ENCODE data around the gene SLC10A7.

SLC10A7 gene

DNA sequence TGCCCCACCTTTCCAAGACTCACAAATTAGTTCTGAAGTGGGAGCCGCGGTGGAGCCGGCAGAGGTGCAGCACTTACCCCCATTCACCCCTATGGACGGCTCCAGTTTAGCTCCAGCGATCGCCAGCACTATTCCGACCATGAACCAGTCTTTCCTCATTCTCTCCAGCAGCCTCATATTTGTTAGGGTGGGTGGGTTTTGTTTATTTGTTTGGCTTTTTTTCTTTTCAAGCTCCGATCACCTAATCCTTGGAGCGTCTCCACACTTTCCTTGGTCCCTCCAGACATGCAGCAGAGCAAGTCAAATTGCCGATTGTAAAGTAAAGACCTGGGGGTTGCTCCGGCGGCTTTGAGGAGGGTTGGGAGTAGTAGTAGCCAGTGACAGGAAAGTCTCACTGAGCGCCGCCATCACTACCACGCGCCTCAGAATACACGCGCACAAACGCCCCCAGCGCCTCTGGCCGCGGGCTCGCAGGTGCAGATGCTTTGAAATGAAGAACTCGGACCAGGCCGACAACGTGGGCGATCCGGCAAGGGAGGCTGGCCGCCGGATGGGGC, at the start of gene SLC10A7:
Gene SLC10A7, minus strand, starts transcription at position 400 of the 557 bp plus-strand sequence. Its CDS starts 223 bp downstream, at position 177.
- DNase-seq = peak; percentile 13

- DNase-seq = no peak
Observed at GRCh38 chr4:146567396-146567795, 45.7 kb upstream of the SLC10A7 start.

- DNase-seq = no peak
Observed at GRCh38 chr4:146564492-146564891, 42.8 kb upstream of the SLC10A7 start.

DNA sequence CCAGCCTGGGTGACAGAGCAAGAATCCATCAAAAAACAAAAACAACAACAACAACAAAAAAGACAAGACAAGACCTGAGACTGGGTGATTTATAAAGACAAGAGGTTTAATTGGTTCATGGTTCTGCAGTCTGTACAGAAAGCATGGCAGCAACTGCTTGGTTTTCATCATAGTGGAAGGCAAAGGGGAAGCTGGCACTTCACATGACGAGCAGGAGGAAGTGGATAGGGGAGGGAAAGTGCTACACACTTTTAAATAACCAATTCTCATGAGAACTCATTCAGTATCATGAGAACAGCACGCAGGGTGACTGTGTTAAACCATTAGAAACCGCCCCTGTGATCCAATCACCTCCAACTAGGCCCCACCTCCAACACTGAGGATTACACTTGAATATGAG, 28.4 kb upstream of the SLC10A7 start:
- DNase-seq = no peak

GRCh38 chr4:146548443-146548842, 26.7 kb upstream of the SLC10A7 start:
- DNase-seq = no peak

GRCh38 chr4:146545102-146545501, 23.4 kb upstream of the SLC10A7 start:
- no peak for DNase-seq

GRCh38 chr4:146534178-146534577, 12.4 kb upstream of the SLC10A7 start:
- no peak for DNase-seq

DNA sequence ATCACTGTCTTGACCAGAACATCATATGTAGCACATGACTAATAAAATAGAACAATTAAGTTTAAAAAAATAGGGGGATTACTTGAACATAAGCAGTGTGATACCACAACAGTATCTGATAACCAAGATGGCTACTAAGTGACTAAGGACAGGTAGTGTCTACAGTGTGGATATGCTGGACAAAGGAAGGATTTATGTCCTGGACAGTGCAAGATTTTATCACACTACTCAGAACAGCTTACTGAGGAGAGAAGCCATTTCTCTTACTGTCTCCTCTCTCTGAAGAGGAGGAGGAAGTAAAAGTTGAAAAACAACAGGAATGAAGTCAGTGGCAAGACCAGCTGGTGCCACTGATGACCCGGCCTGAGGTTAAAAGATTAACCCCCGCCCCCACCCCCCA, 4.0 kb upstream of the SLC10A7 start:
- DNase-seq = no peak

DNA sequence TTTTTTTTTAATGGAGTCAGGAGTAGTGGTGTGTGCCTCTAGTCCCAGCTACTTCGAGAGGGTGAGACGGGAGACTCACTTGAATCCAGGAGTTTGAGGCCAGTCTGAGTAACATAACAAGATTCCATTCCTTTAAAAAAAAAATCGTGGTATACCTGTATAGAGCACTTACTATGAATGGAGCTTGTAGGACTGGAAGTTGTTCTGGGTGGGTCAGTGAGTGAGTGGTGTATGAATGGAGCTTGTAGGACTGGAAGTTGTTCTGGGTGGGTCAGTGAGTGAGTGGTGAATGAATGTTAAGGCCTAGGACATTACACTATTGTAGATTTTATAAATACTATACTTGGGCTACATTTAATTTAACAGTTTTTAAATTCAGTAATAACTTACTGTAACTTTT, 2.9 kb upstream of the SLC10A7 start:
- no peak for DNase-seq

- no peak for DNase-seq
Observed at GRCh38 chr4:146522869-146523205, 1.1 kb upstream of the SLC10A7 start.

- peak; percentile 15 for DNase-seq
Observed at GRCh38 chr4:146522098-146522868, 543 bp upstream of the SLC10A7 start.

GRCh38 chr4:146520896-146521540, 722 bp downstream of the SLC10A7 start:
- no peak for DNase-seq

DNA sequence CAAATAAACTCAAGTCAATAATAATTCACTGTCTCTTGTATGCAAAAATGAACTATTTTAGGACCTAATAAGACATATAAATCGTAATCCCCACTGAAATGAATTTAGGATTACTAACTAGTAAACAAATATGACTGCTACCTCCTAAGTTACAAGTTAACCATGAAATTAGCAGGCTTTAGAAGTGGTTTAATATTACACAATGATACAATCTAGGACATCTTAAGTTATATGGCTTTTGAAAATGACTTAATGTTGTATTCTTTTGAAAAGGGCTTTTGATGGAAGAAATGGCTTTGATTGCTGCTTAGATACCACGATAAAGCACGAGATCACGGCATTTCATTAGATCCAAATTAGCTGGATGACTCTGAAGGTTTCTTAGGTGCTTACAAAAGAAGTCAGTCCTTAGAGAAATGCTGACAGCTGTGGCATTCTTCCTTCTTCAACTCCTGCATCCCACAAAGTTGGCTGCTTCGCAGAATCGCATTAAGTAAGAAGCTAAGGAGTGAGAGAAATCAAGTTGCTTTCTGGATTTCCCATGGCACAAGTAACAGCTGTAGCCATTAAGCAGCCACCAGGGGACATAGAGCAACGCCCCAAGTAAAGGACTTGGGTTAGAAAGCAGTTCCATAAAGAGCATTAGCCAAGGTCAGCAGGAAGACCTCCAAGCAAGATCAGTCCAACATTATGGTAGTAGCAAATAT, 6.9 kb downstream of the SLC10A7 start:
- DNase-seq = no peak

DNA sequence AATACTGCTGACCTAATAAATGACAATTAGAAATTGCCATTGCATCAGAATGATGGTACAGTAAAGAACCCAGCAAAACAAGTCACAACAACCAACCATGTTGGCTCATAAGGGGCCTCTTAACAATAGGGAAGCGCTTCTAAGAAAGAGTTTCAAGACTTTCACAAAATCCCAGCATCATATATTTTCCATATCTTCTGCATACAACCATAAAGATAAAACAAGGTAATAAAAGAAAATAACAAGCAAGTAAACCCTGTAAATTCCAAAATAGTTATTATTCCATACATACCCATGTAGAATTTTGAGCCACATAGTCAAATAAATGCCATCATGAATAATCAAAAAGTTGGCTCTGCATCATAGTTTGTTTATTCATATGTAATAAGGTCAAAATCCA, 8.2 kb downstream of the SLC10A7 start:
- DNase-seq = no peak

- DNase-seq = no peak
Observed at GRCh38 chr4:146511381-146511780, 10.4 kb downstream of the SLC10A7 start.

DNA sequence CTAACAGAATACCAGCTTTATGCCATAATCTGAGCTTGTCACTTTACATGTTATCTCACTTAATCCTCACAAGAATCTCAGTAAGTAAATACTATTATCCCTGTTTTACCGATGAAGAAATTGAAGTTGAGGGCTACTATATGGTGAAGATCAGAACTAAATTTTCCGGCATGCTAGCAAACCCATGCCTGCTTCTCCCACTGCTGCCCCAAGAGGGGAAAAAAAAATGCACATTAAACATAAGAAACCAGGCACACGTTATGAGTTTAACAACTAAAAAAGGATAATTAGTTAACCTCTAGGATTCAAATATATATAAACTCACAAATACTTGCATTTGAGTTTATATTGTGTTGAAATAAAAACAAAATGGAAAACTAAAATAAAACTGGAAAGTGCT, 10.8 kb downstream of the SLC10A7 start:
- no peak for DNase-seq

DNA sequence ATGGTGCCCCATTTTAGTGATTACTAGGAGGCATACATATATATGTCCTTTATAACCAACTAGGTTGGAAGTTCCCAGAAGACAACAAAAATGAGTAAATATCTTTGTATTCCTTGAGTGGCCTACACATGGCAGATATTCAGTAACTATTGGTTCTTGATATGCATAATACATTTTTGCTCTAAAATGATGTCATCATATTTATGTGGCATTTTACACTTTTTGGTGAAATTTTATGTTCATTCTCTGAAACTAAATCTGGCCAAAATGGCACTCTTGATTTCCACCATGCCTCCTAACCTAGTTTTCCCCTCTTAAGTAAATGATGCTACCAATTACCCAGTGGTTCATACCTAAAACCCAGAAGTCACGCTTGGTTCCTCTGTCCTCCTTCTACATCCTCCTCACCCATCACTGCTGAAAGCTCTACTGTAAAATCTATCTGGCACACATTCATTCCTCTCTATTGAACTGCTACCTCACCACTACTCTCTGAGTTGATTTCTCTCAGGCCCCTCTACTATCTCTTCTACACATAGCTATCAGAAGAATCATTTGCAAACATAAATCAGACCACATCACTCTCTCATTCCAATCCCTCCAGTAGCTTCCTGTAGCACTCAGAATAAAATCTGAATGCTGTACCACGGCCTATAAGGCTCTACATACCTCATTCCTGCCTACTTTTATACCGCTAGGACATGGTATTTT, 13.4 kb downstream of the SLC10A7 start:
- no peak for DNase-seq

- no peak for DNase-seq
Observed at GRCh38 chr4:146507632-146508031, 14.1 kb downstream of the SLC10A7 start.

DNA sequence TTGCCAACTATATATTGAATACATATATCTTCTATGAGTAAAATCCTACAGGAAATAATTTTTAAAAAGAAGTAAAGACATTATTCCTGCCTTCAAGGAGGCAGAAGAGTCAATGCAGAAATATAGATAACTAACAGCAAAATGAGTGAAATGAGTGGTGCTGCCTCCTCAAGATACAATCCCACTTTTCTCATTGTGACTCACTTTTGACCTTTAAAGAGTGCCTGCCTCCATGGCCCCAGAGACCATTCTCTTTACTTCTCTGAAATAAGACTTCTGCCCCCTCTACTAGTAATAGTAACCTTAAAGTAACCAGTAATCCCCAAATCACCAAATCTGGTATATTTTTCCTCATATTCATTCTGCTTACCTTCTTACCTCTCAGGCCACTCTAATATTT, 15.5 kb downstream of the SLC10A7 start:
- no peak for DNase-seq

DNA sequence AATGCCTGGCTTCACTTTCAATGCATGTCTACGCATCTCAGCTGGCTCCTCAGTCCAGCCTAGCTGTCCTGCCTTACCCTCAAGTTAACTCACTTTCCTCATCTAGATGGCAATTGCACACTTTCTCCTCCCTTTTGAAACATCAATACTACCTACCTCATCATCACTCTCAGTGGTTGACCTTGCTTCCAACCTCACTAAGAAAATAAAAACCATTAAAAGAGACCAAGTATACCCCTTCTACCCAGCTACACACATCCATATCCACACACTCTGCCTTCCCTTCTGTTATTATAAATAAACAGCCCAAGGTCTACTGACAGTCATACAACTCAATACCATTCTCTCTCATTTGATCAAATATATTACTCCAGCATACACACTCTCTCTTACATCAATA, 21.5 kb downstream of the SLC10A7 start:
- no peak for DNase-seq

DNA sequence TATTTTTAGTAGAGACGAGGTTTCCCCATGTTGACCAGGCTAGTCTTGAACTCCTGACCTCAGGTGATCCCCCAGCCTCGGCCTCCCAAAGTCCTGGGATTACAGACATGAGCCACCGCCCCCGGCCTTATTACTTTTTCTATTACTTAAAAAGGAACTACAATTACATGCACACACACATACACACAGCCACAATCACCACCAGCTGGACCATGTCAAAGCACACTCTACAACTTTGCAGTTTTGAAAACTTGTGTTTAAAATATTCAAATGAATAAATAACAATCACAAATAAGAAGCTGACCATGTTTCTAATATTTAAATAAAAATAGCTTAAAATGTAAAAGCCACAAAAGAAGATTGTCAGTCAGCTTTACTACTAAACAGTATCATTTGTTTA, 23.4 kb downstream of the SLC10A7 start:
- no peak for DNase-seq

- DNase-seq = no peak
Observed at GRCh38 chr4:146495269-146495668, 26.5 kb downstream of the SLC10A7 start.

GRCh38 chr4:146494143-146494542, 27.6 kb downstream of the SLC10A7 start:
- no peak for DNase-seq

All from DMS79 treated with DMSO at 0.1 percent for 48 hours (cell line).